SK-N-SH treated with all-trans-retinoic acid at 6 μM for 48 hours (cell line): ENCODE measurements around the gene MEA1.

ENCODE experiments used
- GLIS3 ChIP-seq: fragments of 250-450 bp; sonication (Bioruptor Pico); IDR thresholded peaks from 2 replicates; pipeline ENCODE4 v1.5.0; 2020; ENCODE audit warnings: mild to moderate bottlenecking, moderate library complexity
- RARB ChIP-seq: fragments of 250-450 bp; sonication (Bioruptor Pico); IDR thresholded peaks from 2 replicates; pipeline ENCODE4 v1.8.0; 2021; ENCODE audit warnings: mild to moderate bottlenecking, moderate library complexity
- TOX ChIP-seq: fragments of 250-450 bp; sonication (Bioruptor Pico); IDR thresholded peaks from 2 replicates; pipeline ENCODE4 v1.8.0; 2021; ENCODE audit warnings: mild to moderate bottlenecking, moderate library complexity, borderline replicate concordance
- TSHZ2 ChIP-seq: fragments of 250-450 bp; sonication (Bioruptor Pico); IDR thresholded peaks from 2 replicates; pipeline ENCODE4 v1.5.0; 2020; ENCODE audit warnings: mild to moderate bottlenecking, moderate library complexity
- ZFP3 ChIP-seq: fragments of 250-450 bp; sonication (Bioruptor Pico); IDR thresholded peaks from 2 replicates; pipeline ENCODE4 v1.5.0; 2020; ENCODE audit warnings: mild to moderate bottlenecking, moderate library complexity
- ZFP30 ChIP-seq: fragments of 450-650 bp; formaldehyde crosslinking; IDR thresholded peaks from 2 replicates; pipeline ENCODE4 v1.5.0; 2022; ENCODE audit warnings: mild to moderate bottlenecking, moderate library complexity
- TF ChIP-seq, protein P1 (sequence below): fragments of 250-450 bp; sonication (Bioruptor Pico); IDR thresholded peaks from 2 replicates; pipeline ENCODE4 v1.5.1; 2020; ENCODE audit warnings: low read depth, mild to moderate bottlenecking, moderate library complexity
- TF ChIP-seq, protein P2 (sequence below): fragments of 250-450 bp; sonication (Bioruptor Pico); IDR thresholded peaks from 2 replicates; pipeline ENCODE4 v1.8.0; 2020; ENCODE audit warnings: mild to moderate bottlenecking, moderate library complexity, borderline replicate concordance

DNA sequence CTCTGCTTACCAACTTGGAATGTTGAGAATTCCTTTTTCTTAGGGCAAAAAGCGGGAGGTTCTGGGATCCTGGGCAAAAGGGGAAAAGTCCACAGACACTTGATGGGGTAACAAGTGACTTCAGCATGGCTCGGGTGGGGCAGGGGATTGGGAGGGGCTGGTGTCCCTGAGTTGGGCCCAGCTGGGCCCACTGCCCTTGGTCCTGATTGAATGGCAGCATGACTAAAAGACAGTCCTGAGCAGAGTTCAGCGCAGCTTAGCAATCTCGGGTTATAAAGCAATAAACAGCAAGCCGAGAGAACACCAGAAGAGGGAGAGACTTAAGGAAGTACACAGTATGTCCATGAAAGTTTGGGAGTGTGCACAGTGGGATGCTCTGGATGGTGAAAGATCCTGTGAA is 23.8 kb downstream of the MEA1 start:
- TF ChIP-seq, protein P1, sequence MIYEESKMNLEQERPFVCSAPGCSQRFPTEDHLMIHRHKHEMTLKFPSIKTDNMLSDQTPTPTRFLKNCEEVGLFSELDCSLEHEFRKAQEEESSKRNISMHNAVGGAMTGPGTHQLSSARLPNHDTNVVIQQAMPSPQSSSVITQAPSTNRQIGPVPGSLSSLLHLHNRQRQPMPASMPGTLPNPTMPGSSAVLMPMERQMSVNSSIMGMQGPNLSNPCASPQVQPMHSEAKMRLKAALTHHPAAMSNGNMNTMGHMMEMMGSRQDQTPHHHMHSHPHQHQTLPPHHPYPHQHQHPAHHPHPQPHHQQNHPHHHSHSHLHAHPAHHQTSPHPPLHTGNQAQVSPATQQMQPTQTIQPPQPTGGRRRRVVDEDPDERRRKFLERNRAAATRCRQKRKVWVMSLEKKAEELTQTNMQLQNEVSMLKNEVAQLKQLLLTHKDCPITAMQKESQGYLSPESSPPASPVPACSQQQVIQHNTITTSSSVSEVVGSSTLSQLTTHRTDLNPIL: no peak
- TF ChIP-seq ZFP3 (CRISPR knock-in tag) (no peak), RARB (CRISPR knock-in tag) (no peak), ZFP30 (no peak), TSHZ2 (no peak), TOX (CRISPR knock-in tag) (no peak), GLIS3 (CRISPR knock-in tag) (no peak)
- TF ChIP-seq, protein P2, sequence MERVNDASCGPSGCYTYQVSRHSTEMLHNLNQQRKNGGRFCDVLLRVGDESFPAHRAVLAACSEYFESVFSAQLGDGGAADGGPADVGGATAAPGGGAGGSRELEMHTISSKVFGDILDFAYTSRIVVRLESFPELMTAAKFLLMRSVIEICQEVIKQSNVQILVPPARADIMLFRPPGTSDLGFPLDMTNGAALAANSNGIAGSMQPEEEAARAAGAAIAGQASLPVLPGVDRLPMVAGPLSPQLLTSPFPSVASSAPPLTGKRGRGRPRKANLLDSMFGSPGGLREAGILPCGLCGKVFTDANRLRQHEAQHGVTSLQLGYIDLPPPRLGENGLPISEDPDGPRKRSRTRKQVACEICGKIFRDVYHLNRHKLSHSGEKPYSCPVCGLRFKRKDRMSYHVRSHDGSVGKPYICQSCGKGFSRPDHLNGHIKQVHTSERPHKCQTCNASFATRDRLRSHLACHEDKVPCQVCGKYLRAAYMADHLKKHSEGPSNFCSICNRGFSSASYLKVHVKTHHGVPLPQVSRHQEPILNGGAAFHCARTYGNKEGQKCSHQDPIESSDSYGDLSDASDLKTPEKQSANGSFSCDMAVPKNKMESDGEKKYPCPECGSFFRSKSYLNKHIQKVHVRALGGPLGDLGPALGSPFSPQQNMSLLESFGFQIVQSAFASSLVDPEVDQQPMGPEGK (CRISPR knock-in tag): no peak
